GM19438 (cell line): Measurements from ENCODE around the gene DDX42.
"Not testable (repeated sequence)": the region's sequence is repeated elsewhere in the genome, so short reads cannot be mapped to it uniquely, and the experiment has no call there.

Experiments
- ATAC-seq: cut with Tn5 transposase; IDR thresholded peaks from one replicate; pipeline ENCODE4 v1.9.1; 2021; ENCODE audit warnings: low read depth; ENCODE audit not compliant: unreplicated experiment

DDX42 gene

GRCh38 chr17:63866625-63867024 lies 92.7 kb downstream of the DDX42 start:
- not testable (repeated sequence) for ATAC-seq
